MM.1S (cell line): ENCODE data around the gene PARP8.

Experiments
- DNase-seq: peaks from one replicate; pipeline ENCODE4 v3.0.0-alpha.2; 2015
- H2AFZ ChIP-seq: fragments of 300-600 bp; sonication (generic); 2 replicates; pipeline ENCODE4 v1.6.0; 2016; ENCODE audit warnings: antibody characterized with exemption, low read length
- H3F3A ChIP-seq: fragments of 300-600 bp; sonication (generic); 2 replicates; pipeline ENCODE4 v1.6.1; 2016; ENCODE audit warnings: mild to moderate bottlenecking, antibody characterized with exemption, low read length, moderate library complexity, mixed read lengths; ENCODE audit not compliant: insufficient read depth
- H3K27ac ChIP-seq: fragments of 300-600 bp; sonication (generic); 2 replicates; pipeline ENCODE4 v1.5.1; 2016; ENCODE audit warnings: mild to moderate bottlenecking, low read length
- H3K27me3 ChIP-seq: fragments of 300-600 bp; sonication (generic); replicated peaks from 2 replicates; pipeline ENCODE4 v1.6.0; 2016; ENCODE audit warnings: low read length; ENCODE audit not compliant: insufficient read depth
- H3K36me3 ChIP-seq: fragments of 300-600 bp; sonication (generic); replicated peaks from 2 replicates; pipeline ENCODE4 v1.6.1; 2016; ENCODE audit warnings: mild to moderate bottlenecking, low read length, mixed read lengths; ENCODE audit not compliant: insufficient read depth
- H3K4me1 ChIP-seq: fragments of 300-600 bp; sonication (generic); 2 replicates; pipeline ENCODE4 v1.6.1; 2016; ENCODE audit warnings: low read length, mixed read lengths
- H3K4me2 ChIP-seq: fragments of 300-600 bp; sonication (generic); 2 replicates; pipeline ENCODE4 v1.6.0; 2016; ENCODE audit warnings: low read depth, low read length
- H3K4me3 ChIP-seq: fragments of 300-600 bp; sonication (generic); 2 replicates; pipeline ENCODE4 v1.5.1; 2016; ENCODE audit warnings: low read length, mixed read lengths
- H3K79me2 ChIP-seq: fragments of 300-600 bp; sonication (generic); 2 replicates; pipeline ENCODE4 v1.6.1; 2016; ENCODE audit warnings: mixed run types, low read length, mixed read lengths
- H3K9ac ChIP-seq: fragments of 300-600 bp; sonication (generic); 2 replicates; pipeline ENCODE4 v1.6.1; 2016; ENCODE audit warnings: low read length, mixed read lengths
- H3K9me2 ChIP-seq: fragments of 300-600 bp; sonication (generic); replicated peaks from 2 replicates; pipeline ENCODE4 v1.6.1; 2016; ENCODE audit warnings: mild to moderate bottlenecking, low read length, mixed read lengths; ENCODE audit not compliant: insufficient read depth
- H3K9me3 ChIP-seq: fragments of 300-600 bp; sonication (generic); replicated peaks from 2 replicates; pipeline ENCODE4 v1.6.1; 2016; ENCODE audit warnings: mild to moderate bottlenecking, low read length, mixed read lengths; ENCODE audit not compliant: insufficient read depth
- H4K20me1 ChIP-seq: fragments of 300-600 bp; sonication (generic); 2 replicates; pipeline ENCODE4 v1.6.1; 2016; ENCODE audit warnings: mild to moderate bottlenecking, low read length, moderate library complexity, mixed read lengths; ENCODE audit not compliant: insufficient read depth
- EZH2 ChIP-seq: fragments of 300-600 bp; sonication (generic); optimal IDR thresholded peaks from 2 replicates; pipeline ENCODE3; 2017; ENCODE audit warnings: low read depth, mild to moderate bottlenecking, antibody characterized with exemption, low read length, mixed read lengths
- EZH2phosphoT487 ChIP-seq: fragments of 300-600 bp; sonication (generic); IDR thresholded peaks from 2 replicates; pipeline ENCODE4 v1.6.1; 2018; ENCODE audit warnings: antibody characterized with exemption, low read length
- TF ChIP-seq, protein P1 (sequence below): fragments of 300-600 bp; sonication (generic); IDR thresholded peaks from 2 replicates; pipeline ENCODE4 v1.5.1; 2016; ENCODE audit warnings: antibody characterized with exemption, low read length, mixed read lengths

PARP8 gene

DNA sequence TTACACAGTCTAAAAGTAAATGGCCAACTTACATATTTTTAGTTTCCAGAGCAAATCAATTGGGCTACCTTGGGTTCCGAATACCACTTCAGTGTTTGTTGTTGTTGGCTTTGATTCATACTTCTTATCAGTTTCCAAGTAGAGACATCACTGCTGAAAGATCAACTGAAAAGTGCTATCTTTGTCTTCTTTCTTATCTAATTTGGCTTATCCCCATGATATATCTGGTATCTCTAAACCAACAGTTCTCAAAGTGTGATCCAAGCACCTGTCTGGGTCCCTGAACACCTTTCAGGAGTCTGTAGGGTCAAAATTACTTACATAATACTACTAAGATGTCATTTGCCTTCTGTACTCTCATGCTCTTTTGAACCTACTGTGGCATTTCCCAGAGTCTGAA lies 200.0 kb downstream of the PARP8 start:
- Histone ChIP-seq H3K79me2 (no peaks in the 10 kb centered on the region), H3K9me3 (no peaks in the 10 kb centered on the region), H3K9me2 (no peaks in the 10 kb centered on the region), H3K36me3 (no peaks in the 10 kb centered on the region), H3K27ac (no peak overlapping the region), H2AFZ (no peak overlapping the region), H3K4me1 (peaks cover 5% of the 10 kb centered on the region), H3F3A (0 out of 2 replicates have a peak, but pooled peaks cover 2% of the 10 kb centered on the region), H4K20me1 (no peaks in the 10 kb centered on the region), H3K9ac (no peak overlapping the region), H3K4me3 (no peak overlapping the region), H3K4me2 (no peak overlapping the region), H3K27me3 (no peaks in the 10 kb centered on the region)
- no peak for DNase-seq
- TF ChIP-seq EZH2 (no peak), EZH2phosphoT487 (no peak)
- TF ChIP-seq, protein P1, sequence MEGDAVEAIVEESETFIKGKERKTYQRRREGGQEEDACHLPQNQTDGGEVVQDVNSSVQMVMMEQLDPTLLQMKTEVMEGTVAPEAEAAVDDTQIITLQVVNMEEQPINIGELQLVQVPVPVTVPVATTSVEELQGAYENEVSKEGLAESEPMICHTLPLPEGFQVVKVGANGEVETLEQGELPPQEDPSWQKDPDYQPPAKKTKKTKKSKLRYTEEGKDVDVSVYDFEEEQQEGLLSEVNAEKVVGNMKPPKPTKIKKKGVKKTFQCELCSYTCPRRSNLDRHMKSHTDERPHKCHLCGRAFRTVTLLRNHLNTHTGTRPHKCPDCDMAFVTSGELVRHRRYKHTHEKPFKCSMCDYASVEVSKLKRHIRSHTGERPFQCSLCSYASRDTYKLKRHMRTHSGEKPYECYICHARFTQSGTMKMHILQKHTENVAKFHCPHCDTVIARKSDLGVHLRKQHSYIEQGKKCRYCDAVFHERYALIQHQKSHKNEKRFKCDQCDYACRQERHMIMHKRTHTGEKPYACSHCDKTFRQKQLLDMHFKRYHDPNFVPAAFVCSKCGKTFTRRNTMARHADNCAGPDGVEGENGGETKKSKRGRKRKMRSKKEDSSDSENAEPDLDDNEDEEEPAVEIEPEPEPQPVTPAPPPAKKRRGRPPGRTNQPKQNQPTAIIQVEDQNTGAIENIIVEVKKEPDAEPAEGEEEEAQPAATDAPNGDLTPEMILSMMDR: no peak

DNA sequence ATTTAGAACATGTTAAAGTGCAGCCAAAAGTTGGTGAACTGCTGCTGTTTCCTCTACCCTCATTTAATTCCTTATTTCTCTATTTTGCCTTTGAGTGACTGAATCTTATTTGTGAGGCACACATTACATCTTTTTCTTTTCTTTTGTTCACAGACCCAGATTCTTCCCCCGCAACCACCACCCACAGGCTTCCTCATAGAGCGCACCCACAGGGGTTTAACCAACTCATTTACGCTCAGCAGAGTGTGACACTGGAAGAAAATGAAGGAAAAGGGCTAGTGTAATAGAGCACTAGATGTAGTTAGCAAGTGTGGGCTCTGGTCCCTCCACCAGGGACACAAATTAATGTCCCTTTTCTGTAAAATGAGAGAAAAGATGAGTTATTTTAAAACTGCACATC lies 200.7 kb downstream of the PARP8 start:
- Histone ChIP-seq H3K9me3 (no peaks in the 10 kb centered on the region), H3K9me2 (no peaks in the 10 kb centered on the region), H3K4me3 (no peak overlapping the region), H3F3A (0 out of 2 replicates have a peak, but pooled peaks cover 2% of the 10 kb centered on the region), H3K4me1 (peaks cover 5% of the 10 kb centered on the region), H3K79me2 (no peaks in the 10 kb centered on the region), H3K4me2 (no peak overlapping the region), H3K9ac (no peak overlapping the region), H3K27me3 (no peaks in the 10 kb centered on the region), H3K36me3 (no peaks in the 10 kb centered on the region), H3K27ac (no peak overlapping the region), H2AFZ (no peak overlapping the region), H4K20me1 (no peaks in the 10 kb centered on the region)
- no peak for DNase-seq
- TF ChIP-seq EZH2phosphoT487: no peak
- TF ChIP-seq, protein P1: no peak
- TF ChIP-seq EZH2: no peak

DNA sequence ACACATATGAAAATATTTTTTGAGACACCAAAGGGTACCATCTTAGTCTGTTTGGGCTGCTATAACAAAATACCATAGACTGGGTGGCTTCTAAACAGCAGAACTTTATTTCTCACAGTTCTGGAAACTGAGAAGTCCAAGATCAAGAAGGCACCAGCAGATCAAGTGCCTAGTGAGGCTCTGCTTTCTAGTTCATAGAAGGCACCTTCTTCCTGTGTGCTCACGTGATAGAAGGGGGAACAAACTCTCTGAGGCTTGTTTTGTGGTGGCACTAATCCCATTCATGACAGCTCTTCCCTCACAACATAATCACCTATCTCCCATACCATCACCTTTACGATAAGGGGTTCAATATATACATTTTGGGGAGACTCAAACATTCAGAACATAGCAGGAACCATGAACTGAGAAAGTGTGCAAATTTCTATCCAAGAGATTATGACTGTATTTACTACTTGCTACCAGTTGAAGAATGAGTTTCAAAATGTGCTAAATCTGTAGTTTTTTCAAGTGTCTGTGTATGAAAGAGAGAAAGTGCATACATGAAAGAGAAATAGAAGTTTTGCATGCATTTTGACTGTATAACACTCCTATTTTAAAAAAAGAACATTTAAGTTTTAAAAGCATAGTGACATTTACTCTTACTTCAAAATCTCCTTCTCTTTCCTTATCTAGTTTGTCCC lies 207.3 kb downstream of the PARP8 start:
- Histone ChIP-seq H3K27me3 (no peaks in the 10 kb centered on the region), H3K4me1 (no peaks in the 10 kb centered on the region), H2AFZ (no peak overlapping the region), H3K9ac (no peak overlapping the region), H3K36me3 (no peaks in the 10 kb centered on the region), H3K27ac (no peak overlapping the region), H3F3A (no peaks in the 10 kb centered on the region), H3K9me3 (no peaks in the 10 kb centered on the region), H3K79me2 (no peaks in the 10 kb centered on the region), H3K4me2 (no peak overlapping the region), H4K20me1 (no peaks in the 10 kb centered on the region), H3K4me3 (no peak overlapping the region), H3K9me2 (no peaks in the 10 kb centered on the region)
- TF ChIP-seq, protein P1: no peak
- TF ChIP-seq EZH2phosphoT487 (no peak), EZH2 (no peak)
- DNase-seq: no peak
